ENCODE results near the gene INCA1.

DNA sequence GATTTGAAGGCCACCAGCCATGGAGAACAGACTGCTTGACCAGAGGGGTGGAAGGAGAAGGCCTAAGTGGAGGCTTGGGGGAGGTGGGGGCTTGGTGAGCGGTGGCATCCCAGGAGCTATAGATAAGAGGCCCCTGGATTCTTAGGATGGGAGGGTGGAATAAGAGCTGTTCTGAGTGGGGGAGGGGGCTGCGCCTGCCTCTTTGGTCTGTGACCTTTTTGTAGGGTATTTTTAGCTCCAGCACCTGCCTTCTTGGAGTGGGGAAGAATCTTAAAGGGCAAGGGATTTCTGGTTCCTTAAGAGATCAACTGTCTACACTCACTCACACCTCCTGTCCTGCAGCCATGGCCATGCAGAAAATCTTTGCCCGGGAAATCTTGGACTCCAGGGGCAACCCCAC is 45.8 kb downstream of the INCA1 start:
- TF ChIP-seq, protein P1, sequence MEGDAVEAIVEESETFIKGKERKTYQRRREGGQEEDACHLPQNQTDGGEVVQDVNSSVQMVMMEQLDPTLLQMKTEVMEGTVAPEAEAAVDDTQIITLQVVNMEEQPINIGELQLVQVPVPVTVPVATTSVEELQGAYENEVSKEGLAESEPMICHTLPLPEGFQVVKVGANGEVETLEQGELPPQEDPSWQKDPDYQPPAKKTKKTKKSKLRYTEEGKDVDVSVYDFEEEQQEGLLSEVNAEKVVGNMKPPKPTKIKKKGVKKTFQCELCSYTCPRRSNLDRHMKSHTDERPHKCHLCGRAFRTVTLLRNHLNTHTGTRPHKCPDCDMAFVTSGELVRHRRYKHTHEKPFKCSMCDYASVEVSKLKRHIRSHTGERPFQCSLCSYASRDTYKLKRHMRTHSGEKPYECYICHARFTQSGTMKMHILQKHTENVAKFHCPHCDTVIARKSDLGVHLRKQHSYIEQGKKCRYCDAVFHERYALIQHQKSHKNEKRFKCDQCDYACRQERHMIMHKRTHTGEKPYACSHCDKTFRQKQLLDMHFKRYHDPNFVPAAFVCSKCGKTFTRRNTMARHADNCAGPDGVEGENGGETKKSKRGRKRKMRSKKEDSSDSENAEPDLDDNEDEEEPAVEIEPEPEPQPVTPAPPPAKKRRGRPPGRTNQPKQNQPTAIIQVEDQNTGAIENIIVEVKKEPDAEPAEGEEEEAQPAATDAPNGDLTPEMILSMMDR (IDR thresholded peaks at IDR 0.05; ENCODE audit: low read depth, low read length, poor library complexity, severe bottlenecking) = no peak
- TF ChIP-seq EZH2phosphoT487 (IDR thresholded peaks at IDR 0.05; ENCODE audit: borderline replicate concordance, low read length) = no peak
